Measurements from ENCODE around the gene SETD6. TPM values are rescaled to one million over a fixed set of nuclear protein-coding genes. Genes with fewer than 3 reads are reported as not detected.
A peak's percentile ranks its signal among the peaks of the same experiment; 100 is the strongest.

SETD6 gene
- total and polyA plus RNA-seq, 2 donors from 2014 or later, result 13.7 to 25.0 TPM

- Histone ChIP-seq H3K27me3 (ENCODE audit: control insufficient read depth, insufficient read depth, low read length) (no peaks in the 10 kb centered on the region), H3K9me3 (ENCODE audit: control insufficient read depth in 2 of 3, insufficient read depth in 1 of 3, low read length in 3 of 3) (no peaks in the 10 kb centered on the region), H3K9ac (ENCODE audit: low read length in 3 of 3) (no peak overlapping the region), H3K4me3 (ENCODE audit: low read length in 3 of 3) (no peak overlapping the region), H3K36me3 (ENCODE audit: control insufficient read depth in 2 of 3, insufficient read depth in 3 of 3, low read length in 3 of 3) (no peaks in the 10 kb centered on the region), H3K27ac (ENCODE audit: low read depth in 2 of 2, low read length in 2 of 2) (no peak overlapping the region), H3K4me1 (ENCODE audit: control insufficient read depth in 2 of 3, insufficient read depth in 2 of 3, low read depth in 1 of 3, low read length in 3 of 3) (no peaks in the 10 kb centered on the region)
- FAIRE-seq, result no peak
- intact Hi-C loops (cut with DNase I), result loop anchor here (5.0 kb wide), 1 partner anchor 157 kb away; no protein-coding TSS in a partner anchor
- DNase-seq, result peak in 2 of 5 donors; percentile 44 to 48
- no peak for TF ChIP-seq CTCF (IDR thresholded peaks at IDR 0.05; ENCODE audit: borderline replicate concordance, extremely low read depth, insufficient read depth)
Observed at GRCh38 chr16:58493756-58494431, 21.4 kb upstream of the SETD6 start.

- intact Hi-C loops (cut with DNase I), result loop anchor here (5.0 kb wide), 1 partner anchor 158 kb away; no protein-coding TSS in a partner anchor
Observed at GRCh38 chr16:58494981-58495520, 20.3 kb upstream of the SETD6 start.

GRCh38 chr16:58495521-58496331 is 19.6 kb upstream of the SETD6 start:
- no peak for TF ChIP-seq CTCF (IDR thresholded peaks at IDR 0.05; ENCODE audit: borderline replicate concordance, extremely low read depth, insufficient read depth)
- Histone ChIP-seq H3K27me3 (ENCODE audit: control insufficient read depth, insufficient read depth, low read length) (no peaks in the 10 kb centered on the region), H3K4me3 (ENCODE audit: low read length in 3 of 3) (peak overlapping the region in 1 of 3 donors; percentile 17), H3K4me1 (ENCODE audit: control insufficient read depth in 2 of 3, insufficient read depth in 2 of 3, low read depth in 1 of 3, low read length in 3 of 3) (no peaks in the 10 kb centered on the region), H3K36me3 (ENCODE audit: control insufficient read depth in 2 of 3, insufficient read depth in 3 of 3, low read length in 3 of 3) (no peaks in the 10 kb centered on the region), H3K9me3 (ENCODE audit: control insufficient read depth in 2 of 3, insufficient read depth in 1 of 3, low read length in 3 of 3) (no peaks in the 10 kb centered on the region), H3K9ac (ENCODE audit: low read length in 3 of 3) (no peak overlapping the region), H3K27ac (ENCODE audit: low read depth in 2 of 2, low read length in 2 of 2) (no peak overlapping the region)
- DNase-seq, result peak in 2 of 5 donors; percentile 45 to 81
- FAIRE-seq, result no peak
- intact Hi-C loops (cut with DNase I), result no loop called here

More at GRCh38 chr16:58494981-58495520, 20.3 kb upstream of the SETD6 start:
- Histone ChIP-seq H3K9ac (ENCODE audit: low read length in 3 of 3) (no peak overlapping the region), H3K4me1 (ENCODE audit: control insufficient read depth in 2 of 3, insufficient read depth in 2 of 3, low read depth in 1 of 3, low read length in 3 of 3) (no peaks in the 10 kb centered on the region), H3K4me3 (ENCODE audit: low read length in 3 of 3) (peak overlapping the region in 1 of 3 donors; percentile 17), H3K27me3 (ENCODE audit: control insufficient read depth, insufficient read depth, low read length) (no peaks in the 10 kb centered on the region), H3K27ac (ENCODE audit: low read depth in 2 of 2, low read length in 2 of 2) (no peak overlapping the region), H3K36me3 (ENCODE audit: control insufficient read depth in 2 of 3, insufficient read depth in 3 of 3, low read length in 3 of 3) (no peaks in the 10 kb centered on the region), H3K9me3 (ENCODE audit: control insufficient read depth in 2 of 3, insufficient read depth in 1 of 3, low read length in 3 of 3) (no peaks in the 10 kb centered on the region)
- FAIRE-seq, result no peak
- TF ChIP-seq CTCF (IDR thresholded peaks at IDR 0.05; ENCODE audit: borderline replicate concordance, extremely low read depth, insufficient read depth), result peak; percentile 13
- DNase-seq, result peak; percentile 80 to 97 (median 93)
